Activated CD8-positive, alpha-beta T cell treated with anti-CD3 and anti-CD28 coated beads for 36 hours (primary cell): Measurements from ENCODE around the gene PACRG. TPM values are rescaled to one million over a fixed set of nuclear protein-coding genes. Genes with fewer than 3 reads are reported as not detected.

Experiments
- ATAC-seq: fragments of 200-7000 bp; cut with Tn5 transposase; one replicate; pipeline ENCODE4 v1.10.0; 2021; ENCODE audit warnings: mild to moderate bottlenecking, moderate library complexity
- CTCF ChIA-PET: fragments of 350-600 bp; sonication (Branson Sonifier 250); formaldehyde crosslinking; loops from one replicate; lab custom pipeline; 2021; ENCODE audit warnings: antibody characterized with exemption; lab: Charles Lee
- POLR2A ChIA-PET: fragments of 350-600 bp; sonication (Branson Sonifier 250); formaldehyde crosslinking; loops from one replicate; lab custom pipeline; 2021; ENCODE audit warnings: antibody characterized with exemption; lab: Charles Lee
- DNase-seq: peaks from one replicate; pipeline ENCODE4 v3.0.0-alpha.2; 2020
- H3K27ac Mint-ChIP-seq: one replicate; pipeline ENCODE4 v1.8.0; 2021; ENCODE audit warnings: mild to moderate bottlenecking, mixed read lengths
- H3K27me3 Mint-ChIP-seq: one replicate; pipeline ENCODE4 v1.8.0; 2021; ENCODE audit warnings: mixed read lengths
- H3K36me3 Mint-ChIP-seq: one replicate; pipeline ENCODE4 v1.8.0; 2021; ENCODE audit warnings: low read depth, mixed read lengths
- H3K4me1 Mint-ChIP-seq: one replicate; pipeline ENCODE4 v1.8.0; 2021; ENCODE audit warnings: low read depth, mixed read lengths
- H3K4me3 Mint-ChIP-seq: one replicate; pipeline ENCODE4 v1.8.0; 2021; ENCODE audit warnings: mild to moderate bottlenecking, moderate library complexity, mixed read lengths
- H3K9me3 Mint-ChIP-seq: one replicate; pipeline ENCODE4 v1.8.0; 2021; ENCODE audit warnings: mixed read lengths
- CTCF ChIP-seq: fragments of 200-600 bp; IDR thresholded peaks from one replicate; pipeline ENCODE4 v1.8.0; 2022; ENCODE audit warnings: antibody characterized with exemption, mild to moderate bottlenecking
- intact Hi-C: fragments of 100-400 bp; cut with micrococcal nuclease; formaldehyde crosslinking; loops from one replicate; pipeline ENCODE4 v1.10.0; 2022
- total RNA-seq, 2 experiments: library from RNA; stranded (reverse); gene quantifications; one replicate each; pipeline ENCODE4 v1.2.3, GENCODE V29; 2021

The PACRG gene
- total RNA-seq, 2 experiments from 2014 or later: not detected

- CTCF ChIA-PET: no interaction called here
- DNase-seq (no peak), ATAC-seq (no peak)
- Mint-ChIP-seq H3K4me1 (no peaks in the 10 kb centered on the region), H3K27me3 (peaks cover 1% of the 10 kb centered on the region), H3K9me3 (no peaks in the 10 kb centered on the region), H3K27ac (no peak overlapping the region), H3K36me3 (no peaks in the 10 kb centered on the region), H3K4me3 (no peak overlapping the region)
- no peak for TF ChIP-seq CTCF
- POLR2A ChIA-PET: interaction anchor here (0.7 kb wide), 1 partner anchor 9 kb away, joined by 3 read pairs; no protein-coding TSS in a partner anchor
- intact Hi-C loops: no loop called here
Measured at GRCh38 chr6:163354085-163354484, 626.3 kb downstream of the PACRG start.

- no peak for DNase-seq
- Mint-ChIP-seq H3K4me1 (no peaks in the 10 kb centered on the region), H3K27me3 (peaks cover 2% of the 10 kb centered on the region), H3K4me3 (no peak overlapping the region), H3K36me3 (no peaks in the 10 kb centered on the region), H3K27ac (no peak overlapping the region), H3K9me3 (no peaks in the 10 kb centered on the region)
- no peak for ATAC-seq
- POLR2A ChIA-PET: interaction anchor here (0.7 kb wide), 1 partner anchor 10 kb away, joined by 3 read pairs; no protein-coding TSS in a partner anchor
- no peak for TF ChIP-seq CTCF
- CTCF ChIA-PET: no interaction called here
- intact Hi-C loops: no loop called here
Measured at GRCh38 chr6:163354761-163355425, 627.1 kb downstream of the PACRG start.

GRCh38 chr6:163355426-163355991 lies 627.7 kb downstream of the PACRG start:
- Mint-ChIP-seq H3K4me1 (no peaks in the 10 kb centered on the region), H3K36me3 (no peaks in the 10 kb centered on the region), H3K27me3 (peaks cover 2% of the 10 kb centered on the region), H3K27ac (no peak overlapping the region), H3K9me3 (no peaks in the 10 kb centered on the region), H3K4me3 (no peak overlapping the region)
- no peak for TF ChIP-seq CTCF
- ATAC-seq: no peak
- CTCF ChIA-PET: interaction anchor here (1.4 kb wide), 1 partner anchor 37 kb away, joined by 3 read pairs; no protein-coding TSS in a partner anchor
- no peak for DNase-seq
- POLR2A ChIA-PET: no interaction called here
- intact Hi-C loops: no loop called here

GRCh38 chr6:163356324-163356723 lies 628.5 kb downstream of the PACRG start:
- peak; percentile 4 for DNase-seq
- ATAC-seq: peak; percentile 24
- Mint-ChIP-seq H3K4me3 (no peak overlapping the region), H3K4me1 (no peaks in the 10 kb centered on the region), H3K27ac (no peak overlapping the region), H3K36me3 (no peaks in the 10 kb centered on the region), H3K9me3 (no peaks in the 10 kb centered on the region), H3K27me3 (peaks cover 2% of the 10 kb centered on the region)
- TF ChIP-seq CTCF: no peak
- CTCF ChIA-PET: interaction anchor here (1.4 kb wide), 1 partner anchor 36 kb away, joined by 3 read pairs; no protein-coding TSS in a partner anchor
- POLR2A ChIA-PET: no interaction called here
- intact Hi-C loops: no loop called here

- ChIA-PET CTCF (interaction anchor here (1.4 kb wide), 1 partner anchor 36 kb away, joined by 3 read pairs; no protein-coding TSS in a partner anchor), POLR2A (no interaction called here)
- TF ChIP-seq CTCF: no peak
- H3K27me3 Mint-ChIP-seq: peaks cover 2% of the 10 kb centered on the region
- DNase-seq (no peak), ATAC-seq (no peak)
- H3K36me3 Mint-ChIP-seq: no peaks in the 10 kb centered on the region
- intact Hi-C loops: no loop called here
- no peak overlapping the region for H3K4me3 Mint-ChIP-seq
- H3K9me3 Mint-ChIP-seq: no peaks in the 10 kb centered on the region
- no peaks in the 10 kb centered on the region for H3K4me1 Mint-ChIP-seq
- no peak overlapping the region for H3K27ac Mint-ChIP-seq
Measured at GRCh38 chr6:163356743-163357142, 629.0 kb downstream of the PACRG start.
